CD4-positive, alpha-beta T cell treated with Interleukin-15 for 1 hour (primary cell): Measurements from ENCODE around the gene CRIP2.
A peak's percentile ranks its signal among the peaks of the same experiment; 100 is the strongest.

Experiments used
- DNase-seq: peaks from one replicate; pipeline ENCODE4 v3.0.0-alpha.2; 2020

The CRIP2 gene

DNA sequence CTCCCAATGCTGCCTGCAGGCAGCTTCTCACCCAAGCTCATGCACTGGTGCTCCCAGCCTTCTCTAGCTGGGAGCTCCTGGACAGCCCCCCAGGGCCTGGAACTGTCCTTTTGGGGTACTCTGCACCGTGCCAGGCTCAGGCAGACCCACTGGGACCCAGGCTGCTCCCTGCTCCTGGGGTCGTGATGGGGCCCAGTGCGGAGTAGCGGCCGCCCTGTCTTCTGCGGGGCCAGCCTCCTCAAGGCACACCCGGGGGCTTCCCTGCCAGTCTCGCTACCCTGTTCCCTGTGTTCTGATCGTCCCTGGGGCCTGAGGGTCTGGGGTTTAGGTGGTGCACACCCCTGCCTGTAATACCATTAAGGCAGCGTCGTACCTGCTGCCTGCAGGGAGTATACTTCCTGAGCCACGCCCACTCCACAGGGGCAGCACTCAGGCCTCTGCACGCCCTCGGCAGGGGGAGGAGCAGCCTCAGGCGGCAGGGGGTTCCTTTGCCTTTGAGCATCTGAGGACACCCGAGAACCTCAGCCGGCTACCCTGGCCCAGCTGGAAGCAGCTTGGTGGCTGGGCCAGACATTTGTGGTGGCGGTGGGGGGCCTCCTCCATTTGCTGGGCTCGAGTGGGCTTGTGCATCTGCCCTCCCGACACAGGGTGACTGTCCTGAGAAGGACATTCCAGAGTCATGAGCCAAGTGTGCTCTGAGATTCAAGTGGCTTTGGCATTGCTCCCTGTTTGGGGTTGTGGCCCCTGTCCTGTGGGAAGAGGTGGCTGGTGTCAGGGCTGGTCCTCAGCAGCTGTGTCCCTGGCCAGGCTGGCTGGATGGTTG, 9.2 kb upstream of the CRIP2 start:
- no peak for DNase-seq

DNA sequence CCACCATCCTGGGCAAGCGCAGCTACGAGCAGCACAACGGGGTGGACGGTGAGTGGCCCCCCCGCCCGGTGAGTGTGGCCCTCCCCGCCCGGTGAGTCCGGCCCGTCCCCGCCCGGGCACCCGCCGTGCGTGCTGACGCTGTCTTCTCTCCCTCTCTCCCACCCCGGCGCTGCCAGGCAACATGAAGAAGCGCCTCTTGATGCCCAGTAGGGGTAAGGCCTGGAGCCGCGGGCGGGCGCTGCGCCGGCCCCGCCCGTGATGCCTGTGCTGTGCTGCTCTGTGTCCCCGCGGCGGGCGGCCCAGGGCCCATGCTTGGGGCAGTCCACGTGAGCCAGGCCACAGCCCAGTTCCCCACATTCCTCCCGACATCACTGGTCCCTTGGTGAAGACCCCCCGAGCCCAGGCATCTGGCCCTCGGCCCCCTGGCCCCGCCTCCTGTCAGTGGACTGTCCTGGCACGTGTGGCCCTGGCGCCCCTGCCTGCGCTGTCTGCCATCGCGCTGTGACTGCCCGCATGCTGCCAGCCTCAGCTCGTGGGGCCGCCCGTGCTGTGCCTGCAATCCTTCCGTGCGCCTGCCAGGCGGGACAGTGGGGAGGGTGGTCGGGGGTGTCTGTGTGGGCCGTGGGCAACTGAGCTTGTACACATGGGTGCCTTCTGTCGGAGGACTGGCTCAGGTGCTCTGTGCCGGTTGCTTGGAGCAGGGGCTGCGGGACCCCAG, 7.9 kb upstream of the CRIP2 start:
- DNase-seq = no peak

DNA sequence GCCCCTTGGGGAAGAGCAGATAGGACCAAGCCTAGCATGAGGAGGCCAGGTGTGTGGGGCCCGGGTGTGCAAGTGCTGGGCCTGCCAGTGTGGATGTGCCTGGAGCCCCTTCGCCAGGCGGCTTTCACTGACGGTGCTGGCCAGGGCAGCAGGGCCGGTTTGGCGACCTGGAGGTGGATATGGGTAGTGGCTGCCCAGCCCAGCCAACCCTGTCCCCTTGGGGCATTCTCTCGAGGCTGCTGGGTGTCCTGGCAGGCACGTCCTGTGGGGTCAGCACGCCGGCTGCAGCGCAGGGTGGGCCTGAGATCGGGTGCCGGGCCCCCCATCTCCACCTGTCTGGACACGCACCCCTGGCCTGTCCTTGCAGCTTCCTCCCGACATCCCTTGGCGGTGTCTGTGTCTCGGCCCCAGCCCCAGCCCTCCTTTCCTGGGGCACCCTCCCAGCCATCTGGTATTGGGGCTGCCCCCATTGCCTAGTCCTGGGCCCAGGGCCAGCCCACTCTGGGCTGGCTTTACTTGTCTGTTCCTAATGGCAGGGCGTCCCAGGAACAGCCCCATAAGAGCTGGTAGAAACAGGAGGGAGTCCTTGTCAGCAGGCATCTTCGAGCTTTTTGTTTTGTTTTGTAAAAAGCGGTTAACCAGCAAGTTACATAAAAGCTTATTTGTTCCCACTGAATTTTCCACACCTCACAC, 7.2 kb upstream of the CRIP2 start:
- DNase-seq = no peak

DNA sequence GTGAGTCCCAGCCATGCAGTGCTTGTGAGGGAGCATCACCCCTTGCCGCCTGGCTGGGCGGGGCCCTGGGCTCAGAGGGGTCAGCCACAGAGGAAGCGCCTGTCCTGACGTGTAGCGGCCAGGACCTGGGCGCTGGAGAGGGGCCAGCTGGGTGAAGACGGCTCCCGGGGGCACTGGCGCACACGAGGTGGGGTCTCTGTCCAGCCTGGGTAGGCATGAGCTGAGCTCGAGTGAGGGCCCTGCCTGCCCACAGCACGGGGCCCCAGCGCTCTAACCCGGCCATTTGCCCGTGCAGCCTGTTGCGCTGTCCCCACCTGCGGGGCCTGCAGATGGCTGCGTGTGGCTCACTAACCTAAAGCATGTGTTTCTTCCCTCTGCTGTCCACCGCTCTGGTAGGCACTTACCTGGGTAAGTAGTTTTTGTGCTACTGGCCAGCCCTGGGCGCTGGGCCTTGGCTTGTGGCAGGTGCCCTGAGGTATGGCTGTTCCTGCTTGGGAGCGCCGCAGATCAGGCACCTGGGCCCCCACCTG, 6.6 kb upstream of the CRIP2 start:
- no peak for DNase-seq

DNA sequence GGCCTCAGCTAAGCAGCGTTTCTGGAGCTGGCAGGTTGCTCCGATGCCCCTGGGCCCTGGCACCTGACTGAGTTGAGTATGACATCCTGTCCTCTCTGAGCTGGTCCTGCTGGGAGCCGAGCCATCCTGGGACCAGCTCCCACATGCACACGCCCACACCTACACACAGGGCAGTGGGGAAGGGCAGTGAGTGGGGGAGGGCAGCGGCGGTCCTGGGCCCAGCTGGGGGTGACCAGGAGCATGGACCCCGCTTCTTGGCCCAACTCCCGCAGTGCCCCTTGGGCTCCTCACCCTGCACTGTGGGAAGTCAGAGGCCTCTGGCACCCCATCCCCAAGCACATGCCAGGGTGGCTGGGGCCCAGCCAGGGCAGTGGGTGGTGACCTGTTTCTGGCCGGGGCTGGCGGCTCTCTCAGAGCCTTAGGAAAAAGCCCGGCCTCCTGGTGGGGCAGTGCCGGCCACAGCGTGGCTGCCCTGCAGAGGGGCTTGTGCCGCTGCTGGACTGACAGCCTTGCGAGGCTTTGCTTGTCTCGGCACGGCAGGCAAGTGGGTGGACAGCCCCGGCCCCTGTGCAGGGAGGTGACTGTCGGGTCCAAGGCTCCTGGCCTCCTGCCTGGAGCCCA, 5.9 kb upstream of the CRIP2 start:
- DNase-seq = no peak

DNA sequence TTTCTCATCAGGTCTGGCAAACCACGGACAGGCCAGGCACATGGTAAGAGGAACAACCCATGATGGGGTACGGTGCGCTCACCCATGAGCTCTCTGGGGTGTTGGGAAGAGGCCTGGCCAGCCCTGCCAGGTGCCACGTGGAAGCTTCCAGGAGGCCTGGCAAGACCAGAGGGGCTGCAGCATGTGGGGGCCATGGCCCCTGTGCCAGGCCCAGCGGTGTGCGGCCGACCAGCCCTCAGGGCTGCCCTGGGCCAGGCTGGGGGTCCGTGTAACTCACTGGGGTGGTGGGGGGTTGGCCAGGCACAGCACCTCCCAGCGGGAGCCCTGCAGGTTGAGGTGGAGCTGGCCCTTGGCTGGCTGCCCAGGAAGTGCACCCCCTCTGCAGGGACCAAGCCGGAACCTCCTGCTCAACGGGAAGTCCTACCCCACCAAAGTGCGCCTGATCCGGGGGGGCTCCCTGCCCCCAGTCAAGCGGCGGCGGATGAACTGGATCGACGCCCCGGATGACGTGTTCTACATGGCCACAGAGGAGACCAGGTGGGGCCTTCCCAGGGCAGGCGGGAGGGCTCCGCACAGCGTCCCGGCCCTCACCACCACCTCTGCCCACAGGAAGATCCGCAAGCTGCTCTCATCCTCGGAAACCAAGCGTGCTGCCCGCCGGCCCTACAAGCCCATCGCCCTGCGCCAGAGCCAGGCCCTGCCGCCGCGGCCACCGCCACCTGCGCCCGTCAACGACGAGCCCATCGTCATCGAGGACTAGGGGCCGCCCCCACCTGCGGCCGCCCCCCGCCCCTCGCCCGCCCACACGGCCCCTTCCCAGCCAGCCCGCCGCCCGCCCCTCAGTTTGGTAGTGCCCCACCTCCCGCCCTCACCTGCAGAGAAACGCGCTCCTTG, 4.9 kb upstream of the CRIP2 start:
- no peak for DNase-seq

DNA sequence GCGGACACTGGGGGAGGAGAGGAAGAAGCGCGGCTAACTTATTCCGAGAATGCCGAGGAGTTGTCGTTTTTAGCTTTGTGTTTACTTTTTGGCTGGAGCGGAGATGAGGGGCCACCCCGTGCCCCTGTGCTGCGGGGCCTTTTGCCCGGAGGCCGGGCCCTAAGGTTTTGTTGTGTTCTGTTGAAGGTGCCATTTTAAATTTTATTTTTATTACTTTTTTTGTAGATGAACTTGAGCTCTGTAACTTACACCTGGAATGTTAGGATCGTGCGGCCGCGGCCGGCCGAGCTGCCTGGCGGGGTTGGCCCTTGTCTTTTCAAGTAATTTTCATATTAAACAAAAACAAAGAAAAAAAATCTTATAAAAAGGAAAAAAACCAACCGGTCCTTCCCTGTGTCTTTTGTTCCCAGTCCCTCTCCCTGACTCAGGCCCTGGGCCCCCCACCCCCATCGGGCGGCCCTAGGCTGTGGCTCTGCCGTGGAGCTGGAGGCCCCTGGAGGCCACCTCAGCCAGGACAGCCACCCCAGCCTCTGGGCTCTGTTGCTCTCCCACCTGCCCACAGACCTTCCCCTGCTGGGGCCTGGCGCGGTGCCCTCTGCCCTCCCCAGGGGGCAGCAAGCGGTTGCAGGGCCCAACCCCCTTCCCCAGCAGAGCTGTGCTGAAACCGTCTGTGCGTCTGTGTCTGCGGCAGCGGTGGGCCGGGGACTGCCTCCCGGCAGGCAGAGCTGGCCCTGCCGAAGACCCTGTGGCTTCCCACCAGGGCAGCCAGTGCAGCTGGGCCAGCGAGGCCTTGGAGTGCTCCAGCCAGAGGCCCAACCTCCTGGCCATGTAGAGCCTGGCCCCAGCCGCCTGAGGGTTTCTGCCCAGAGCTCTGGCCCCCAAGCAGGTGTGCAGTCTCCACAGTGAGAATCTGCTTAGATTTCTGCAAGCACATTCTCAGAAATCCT, 4.0 kb upstream of the CRIP2 start:
- DNase-seq = no peak

DNA sequence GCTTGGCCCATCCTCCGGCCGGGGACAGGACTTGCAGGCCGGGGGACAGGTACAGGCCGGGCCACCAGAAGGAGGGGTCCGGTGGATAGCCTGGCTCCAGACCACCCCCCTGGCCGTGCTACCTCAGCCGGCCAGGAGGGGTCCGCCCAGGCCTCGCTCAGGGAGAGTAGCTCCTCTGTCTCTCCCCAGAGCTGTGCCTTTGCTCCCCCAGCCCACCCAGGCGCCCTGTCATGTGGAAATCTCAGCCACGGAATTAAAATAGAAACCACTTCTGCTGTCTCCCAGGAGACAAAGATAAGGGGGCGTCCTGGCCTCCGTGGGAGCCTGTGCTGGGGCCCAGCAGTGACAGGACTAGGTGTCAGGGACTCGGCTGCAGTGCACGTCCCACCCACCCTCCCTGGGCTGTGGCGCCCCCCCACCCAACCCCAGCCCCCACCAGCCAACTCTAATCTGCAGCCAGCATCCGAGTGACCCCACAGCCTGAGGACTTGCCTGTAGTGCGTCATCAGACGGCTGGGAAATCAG, 3.3 kb upstream of the CRIP2 start:
- DNase-seq = no peak

DNA sequence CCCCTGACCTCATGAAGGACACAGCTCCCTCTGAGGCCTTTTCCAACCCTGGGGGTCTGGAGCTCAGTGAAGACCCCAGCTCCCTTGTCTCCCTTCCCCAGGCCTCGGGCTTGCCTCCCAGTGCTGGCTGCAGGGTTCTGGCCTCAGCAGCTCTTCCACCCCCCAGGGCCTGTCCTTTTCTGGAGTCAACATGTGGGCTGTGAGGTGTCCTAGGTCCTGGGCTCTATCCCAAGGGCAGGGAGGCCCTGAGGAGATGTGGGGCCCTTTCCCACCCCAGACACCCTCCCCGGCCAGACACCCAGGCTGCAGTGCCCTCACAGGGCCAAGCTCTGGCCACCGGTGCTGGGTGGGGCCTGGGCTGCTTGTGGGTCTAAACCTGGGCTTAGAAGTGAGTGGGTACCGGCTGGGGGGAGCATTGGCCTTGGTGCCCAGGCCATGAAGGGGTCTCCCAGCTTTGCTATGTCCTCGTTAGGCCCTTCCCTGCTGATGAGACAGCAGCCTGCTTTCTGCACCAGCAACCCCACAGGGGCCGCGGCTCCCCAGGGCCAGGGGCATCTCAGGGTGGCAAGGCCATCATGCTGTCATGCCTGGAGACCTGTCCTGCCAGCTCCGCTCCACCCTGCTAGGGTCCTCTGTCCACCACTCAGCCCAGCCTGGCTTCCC, 2.7 kb upstream of the CRIP2 start:
- DNase-seq = no peak

DNA sequence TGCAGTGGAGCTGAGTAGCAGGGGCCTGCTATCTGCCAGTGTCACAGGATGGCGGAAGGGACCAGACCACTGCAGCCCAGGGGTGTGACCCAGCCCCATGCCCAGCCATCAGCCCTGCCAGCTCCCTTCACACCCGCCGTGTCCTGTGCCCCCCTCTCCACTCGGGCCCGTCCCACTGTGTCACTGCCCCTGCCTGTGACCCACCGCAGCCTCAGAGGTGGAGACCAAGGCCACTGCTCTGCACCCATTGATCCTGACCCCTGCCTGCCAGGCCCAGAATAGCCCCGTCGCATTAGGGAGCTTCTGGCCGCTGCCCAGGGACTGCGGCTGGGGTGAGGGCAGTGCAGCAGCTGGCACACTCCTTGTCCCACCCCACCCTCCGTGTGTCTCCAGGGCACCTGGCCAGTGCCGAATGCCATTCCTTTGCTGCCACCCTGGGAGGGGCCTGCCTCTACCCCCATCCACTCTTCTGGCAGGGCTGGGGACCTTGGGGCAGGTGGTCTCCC, 2.1 kb upstream of the CRIP2 start:
- DNase-seq = no peak

DNA sequence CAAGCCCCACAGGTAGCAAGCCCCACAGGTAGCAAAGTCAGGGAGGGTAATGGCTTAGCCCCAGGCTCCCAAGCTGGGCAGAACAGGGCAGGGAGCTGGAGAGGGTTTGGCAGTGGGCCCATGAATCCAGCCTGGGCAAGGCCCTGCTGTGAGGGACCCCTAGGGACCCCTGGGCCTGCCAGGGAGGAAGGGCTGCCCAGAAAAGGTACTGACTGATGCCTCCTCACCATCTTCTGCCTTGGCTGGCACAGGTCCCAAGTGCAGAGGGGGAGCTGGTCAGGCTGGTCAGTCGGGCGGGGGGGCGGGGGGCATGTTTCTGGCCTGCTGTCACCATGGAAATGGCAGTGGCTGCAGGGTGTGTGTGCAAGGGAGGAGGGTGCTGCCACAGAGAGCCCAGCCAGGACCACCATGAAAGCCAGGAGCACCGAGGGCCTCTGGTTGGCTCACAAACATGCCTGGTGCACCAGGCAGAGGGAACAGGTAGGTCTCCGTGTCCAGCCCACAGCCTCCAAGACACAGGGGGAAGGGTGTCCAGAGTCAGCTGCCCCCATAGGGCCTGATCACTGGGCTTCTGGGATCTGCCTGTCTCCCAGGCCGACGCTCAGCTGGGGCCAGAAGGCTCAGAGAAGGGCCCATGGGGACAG, 1.5 kb upstream of the CRIP2 start:
- no peak for DNase-seq

DNA sequence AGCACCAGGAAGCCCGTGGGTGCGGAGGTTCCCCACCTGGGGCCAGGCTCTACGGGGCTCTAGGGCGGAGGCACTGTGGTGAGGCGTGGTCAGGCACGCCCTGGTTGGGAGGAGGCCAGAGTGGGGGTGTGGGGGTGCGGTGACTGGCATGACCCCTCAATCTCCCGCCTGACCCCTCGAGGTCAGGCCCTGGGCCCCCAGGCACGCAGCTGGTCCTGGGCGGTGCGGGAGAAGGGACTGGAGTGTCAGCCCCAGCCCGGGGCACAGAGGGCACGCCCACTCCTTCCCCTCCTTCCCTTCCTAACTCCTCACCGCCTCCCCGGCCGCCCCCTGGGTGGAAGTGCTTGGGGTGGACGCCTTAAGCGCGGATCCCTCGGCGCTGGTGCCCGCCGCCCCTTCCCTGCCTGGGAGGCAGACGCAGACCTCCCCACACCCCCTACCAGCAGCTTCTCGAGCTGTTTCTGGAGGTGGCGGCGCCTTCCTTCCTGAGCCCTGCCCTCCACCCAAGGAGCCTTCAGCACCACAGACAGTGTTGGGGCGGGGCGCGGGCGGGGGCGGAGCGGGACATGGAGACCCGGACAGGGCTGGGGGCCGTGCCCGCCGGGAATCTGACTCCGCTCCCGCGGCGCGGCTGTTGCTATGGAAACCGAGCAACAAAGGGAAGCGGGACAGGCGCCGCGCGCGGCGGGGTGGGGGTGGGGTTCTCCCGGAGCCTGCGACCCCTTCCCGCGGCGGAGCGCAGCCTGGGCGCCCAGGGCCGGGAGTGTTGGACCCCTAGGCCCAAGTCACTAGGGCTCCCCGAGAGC, 741 bp upstream of the CRIP2 start:
- peak; percentile 78 for DNase-seq

DNA sequence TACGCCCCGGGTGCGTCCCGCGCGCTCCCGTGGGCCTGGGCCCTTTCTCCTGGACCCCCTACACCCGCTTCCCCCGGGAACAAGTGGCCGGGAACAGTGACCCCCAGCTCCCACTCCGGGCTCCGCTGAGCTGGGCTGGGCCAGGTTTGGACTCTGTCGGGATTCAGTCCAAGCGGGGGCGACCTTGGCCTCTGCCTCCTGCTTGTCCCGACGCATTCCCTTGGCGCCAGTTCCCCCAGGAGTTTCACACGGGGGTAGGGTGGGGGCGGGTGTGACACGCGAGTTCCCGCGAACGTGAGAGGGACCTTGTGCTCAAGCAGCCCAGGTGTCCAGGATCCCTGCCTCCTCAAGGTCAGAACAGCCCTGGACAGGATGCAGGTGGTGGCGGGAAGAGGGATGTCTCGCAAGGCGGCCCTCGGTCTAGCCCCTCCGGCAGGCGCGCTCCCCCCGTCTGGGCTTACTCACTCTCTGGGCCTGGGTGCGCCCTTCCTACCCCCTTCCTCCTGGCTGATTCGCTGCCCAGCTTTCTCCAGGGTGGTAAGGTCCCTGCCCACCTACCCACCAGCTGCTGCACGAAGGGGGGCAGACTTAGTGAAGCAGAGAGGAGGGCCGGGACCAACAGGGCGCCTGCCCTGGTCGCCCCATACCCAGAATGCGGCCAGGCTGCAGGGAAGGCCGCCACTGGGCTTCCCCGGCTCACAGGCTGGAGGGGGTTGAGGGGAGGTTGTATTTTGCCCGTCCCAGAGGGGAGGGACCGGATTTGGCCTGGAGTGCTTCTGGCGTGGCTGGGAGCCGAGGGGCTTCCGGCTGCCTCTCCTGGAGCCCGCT, 862 bp downstream of the CRIP2 start:
- DNase-seq = no peak

DNA sequence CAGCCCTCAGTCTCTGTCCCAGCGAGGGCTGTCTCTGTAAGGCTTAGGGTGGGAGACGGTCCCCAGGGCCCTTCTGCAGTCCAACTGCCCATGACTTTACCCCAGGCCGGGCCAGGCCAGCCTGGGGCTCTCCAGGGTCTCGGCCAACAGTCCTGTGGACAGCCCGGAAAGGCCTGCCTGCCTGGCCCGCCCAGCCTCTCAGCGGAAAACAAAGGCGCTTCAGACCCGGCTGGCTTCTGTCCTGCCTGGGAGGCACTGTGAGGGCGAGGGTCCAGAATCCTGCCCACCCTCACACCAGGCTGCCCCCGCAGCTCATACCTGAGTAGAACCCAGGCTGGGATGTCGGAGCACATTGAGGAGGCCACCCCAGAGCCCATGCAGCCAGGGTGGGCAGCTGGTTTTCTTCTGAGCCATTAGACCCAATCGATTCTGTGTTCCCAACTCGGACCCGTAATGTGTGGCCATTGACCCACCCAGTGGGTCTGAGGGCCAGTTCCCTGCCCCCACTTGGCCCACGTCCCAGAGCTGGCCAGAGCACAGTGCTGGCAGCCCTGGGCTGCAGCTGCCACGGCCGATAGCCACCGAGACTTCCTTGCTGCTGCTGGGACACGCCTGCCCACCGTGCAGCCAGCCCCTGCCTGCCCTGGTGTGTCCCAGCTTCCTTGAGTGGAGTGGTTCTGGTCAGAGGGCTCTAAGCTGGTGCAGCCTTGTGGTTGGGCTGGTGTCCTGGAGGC, 1.6 kb downstream of the CRIP2 start:
- no peak for DNase-seq

DNA sequence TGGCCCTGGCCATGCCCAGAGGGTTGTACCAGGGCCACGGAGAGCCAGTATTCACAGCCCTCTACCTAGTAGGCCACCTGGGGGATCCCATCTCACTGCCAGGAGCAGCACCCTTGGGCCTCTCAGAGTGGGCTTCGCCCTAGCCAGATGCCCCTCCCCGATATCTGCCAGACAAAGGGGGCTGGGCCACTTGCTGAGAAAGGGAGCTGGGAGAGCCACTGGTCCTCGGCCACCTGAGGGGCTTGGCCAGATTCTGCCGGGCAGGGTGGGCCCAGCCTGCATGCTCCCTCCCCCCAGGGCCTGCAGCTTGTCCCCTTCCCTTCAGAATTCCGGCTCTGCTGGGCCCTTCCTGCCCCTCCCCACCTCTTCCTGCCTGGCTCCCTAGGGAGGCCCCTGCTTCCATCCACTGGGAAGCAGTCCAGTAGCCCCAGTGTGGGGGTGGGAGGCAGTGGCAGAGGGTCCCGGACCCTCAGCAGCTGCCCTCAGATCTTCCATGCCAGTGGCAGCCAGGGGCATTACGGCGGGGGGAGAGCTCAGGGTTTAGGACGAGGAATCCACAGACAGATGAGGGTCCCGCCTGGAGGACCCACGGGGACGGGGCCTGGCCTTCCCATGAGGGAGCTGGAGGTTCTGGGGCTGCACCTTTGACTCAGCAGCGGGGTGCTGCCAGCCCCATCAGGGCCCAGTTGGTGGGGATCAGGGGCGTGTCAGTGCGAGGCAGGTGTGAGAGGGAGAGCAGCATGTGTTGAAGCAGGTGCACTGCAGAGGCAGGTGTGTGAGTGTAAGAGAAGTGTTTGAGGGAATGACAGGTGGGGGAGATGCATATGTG, 2.4 kb downstream of the CRIP2 start:
- DNase-seq = no peak
